HG03135 (cell line): Measurements from ENCODE around the gene STK24.
"Not testable (repeated sequence)": the region's sequence is repeated elsewhere in the genome, so short reads cannot be mapped to it uniquely, and the experiment has no call there.

Experiments used
- ATAC-seq: cut with Tn5 transposase; IDR thresholded peaks from one replicate; pipeline ENCODE4 v1.9.1; 2021; ENCODE audit warnings: mild to moderate bottlenecking, moderate library complexity; ENCODE audit not compliant: unreplicated experiment

Gene STK24

DNA sequence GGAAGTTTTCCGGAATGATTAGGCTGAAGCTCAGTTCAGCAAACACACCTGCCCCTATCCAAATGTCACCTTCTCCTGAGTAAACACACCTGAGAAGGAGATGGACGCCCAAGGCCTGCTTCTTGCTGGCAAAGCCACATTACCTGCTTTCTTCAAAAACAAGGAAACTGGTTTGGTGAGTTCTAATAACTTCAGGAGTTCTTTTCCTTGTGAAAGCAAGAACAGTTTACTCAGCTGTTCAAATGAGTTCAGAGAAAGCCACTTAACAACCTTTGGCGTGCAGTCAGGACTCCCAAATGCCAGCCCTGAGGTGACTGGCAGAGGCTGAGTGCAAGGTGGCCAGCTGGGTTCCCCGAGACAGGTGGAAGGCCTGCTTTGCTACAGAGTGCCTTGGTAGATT is 160.5 kb downstream of the STK24 start:
- ATAC-seq, result no peak

DNA sequence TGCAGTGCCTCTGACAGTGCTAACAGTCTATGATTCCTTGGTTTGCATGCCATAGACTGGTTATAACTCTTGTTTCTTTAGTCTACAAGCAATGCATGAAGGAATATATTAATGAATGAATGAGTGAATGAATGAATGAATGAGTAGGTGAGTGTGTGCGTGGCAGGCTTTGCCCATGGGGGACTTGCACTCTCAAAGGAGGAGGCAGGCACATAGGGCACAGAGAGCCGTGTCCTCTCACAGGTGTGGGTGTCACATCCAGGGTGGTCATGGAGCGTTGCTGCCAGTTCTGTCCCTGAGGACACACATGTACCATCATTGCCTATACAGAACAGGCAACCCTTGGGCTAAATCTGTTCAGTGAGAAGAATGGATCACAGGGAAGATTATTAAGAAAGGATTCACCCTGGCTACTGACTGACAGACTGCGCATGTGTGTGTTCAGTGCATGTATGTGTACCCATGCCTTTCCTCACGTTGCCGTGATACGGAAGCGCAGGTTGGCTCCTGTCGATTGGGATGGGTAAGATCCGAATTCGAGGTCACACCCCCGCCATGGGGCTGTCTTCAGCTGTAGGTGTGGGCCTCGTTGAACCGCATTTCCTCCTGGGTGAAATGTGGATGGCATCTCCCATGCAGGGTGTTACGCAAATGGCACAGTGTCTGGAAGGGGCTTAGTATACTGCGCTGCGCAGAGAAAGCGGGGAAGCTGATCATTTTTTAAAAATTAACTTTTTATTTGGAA is 161.4 kb downstream of the STK24 start:
- no peak for ATAC-seq

DNA sequence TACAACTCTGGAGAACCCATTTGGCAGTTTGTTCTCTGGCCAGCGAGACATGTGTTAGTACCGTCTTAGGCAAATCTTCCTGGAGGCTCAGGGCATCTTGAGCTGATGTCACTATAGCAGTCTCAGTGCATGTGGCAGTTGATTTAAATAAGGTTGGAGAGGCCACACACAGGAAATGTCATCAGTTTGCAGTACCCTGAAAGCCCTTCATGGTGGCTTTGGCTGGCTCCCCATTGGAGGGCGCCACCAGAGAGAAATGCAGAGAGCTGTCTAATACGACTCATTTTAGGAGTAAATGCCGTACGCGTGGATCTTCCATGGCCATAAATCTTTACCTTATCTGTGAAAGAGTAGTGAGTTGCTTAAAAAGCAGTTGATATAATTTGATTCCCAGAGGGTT is 163.1 kb downstream of the STK24 start:
- ATAC-seq, result no peak

DNA sequence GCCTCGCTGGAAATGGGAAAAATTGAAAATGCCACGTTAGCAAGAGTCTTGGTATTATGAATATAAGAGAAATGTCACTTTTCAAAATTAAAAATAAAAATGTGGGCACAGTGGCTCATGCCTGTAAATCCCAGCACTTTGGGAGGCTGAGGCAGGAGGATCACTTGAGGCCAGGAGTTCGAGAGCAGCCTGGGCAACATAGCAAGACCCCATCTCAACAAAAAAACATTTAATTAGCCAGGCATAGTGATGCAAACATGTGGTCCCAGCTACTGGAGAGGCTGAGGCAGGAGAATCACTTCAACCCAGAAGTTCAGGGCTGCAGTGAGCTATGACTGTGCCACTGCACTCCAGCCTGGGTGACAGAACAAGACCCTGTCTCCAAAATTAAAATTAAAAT is 163.6 kb downstream of the STK24 start:
- not testable (repeated sequence) for ATAC-seq

DNA sequence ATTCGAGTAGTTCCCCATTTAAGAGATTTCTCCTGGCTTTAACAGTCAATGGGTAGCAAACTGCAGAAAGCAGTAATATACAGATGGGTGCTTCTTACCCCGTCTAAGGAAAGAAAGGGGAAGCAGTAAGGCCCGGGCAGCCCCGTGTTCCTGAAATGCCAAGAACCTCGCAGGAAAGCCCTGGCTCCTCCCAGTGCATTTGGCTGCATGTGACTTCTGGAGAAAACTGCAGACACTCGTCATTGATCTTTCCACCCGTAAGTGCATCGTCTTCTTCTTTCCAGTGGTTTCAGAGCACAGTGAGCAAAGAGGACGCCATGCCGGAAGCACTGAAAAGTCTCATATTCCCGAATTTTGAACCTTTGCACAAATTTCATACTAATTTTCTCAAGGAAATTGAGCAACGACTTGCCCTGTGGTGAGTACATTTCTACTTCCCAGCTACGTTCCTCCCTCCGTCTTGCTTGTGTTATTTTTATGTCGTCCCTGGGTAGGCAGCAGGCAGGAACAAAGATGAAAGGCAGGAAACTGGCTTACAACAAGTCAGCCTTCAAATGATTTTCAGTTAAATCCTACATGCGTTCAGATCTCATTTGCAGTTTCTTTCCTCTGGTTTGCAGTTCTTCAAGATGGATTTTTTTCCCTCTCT is 165.2 kb downstream of the STK24 start:
- ATAC-seq, result no peak

DNA sequence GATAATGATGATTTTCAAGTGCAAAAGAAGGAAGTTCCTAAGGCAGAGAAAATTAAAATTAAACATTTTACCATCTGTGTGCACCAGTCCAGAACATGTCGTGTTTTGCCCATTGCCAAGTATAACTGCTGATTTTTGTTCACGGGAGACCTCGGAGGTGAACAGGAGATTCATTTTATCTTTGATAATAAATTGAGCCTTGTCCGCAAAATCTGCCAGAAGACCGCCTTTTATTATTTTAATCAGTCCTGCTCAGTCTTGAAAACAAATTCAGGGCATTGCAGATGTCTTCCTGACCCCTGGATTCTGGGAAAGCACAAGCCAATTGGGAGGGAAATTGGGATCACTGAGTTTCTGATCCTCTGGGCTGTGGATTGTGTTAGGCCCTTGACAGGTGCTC is 165.9 kb downstream of the STK24 start:
- no peak for ATAC-seq

DNA sequence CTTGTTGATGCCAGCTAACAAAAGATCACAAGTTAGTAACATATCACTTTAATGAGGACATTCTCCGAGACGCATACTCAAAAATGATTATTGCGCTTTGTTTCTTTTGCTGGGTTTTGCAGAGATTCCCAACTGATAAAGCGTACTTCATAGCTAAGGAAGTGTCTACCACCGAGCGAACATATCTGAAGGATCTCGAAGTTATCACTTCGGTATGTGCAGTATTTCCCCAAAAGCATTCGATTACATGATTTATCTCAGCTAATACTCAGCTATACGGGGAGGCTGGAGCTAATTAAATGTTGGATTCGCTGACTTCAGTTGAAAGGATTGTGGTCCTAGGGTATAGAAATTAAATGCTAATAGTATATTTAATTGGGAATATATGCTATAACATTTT is 166.3 kb downstream of the STK24 start:
- ATAC-seq, result no peak

DNA sequence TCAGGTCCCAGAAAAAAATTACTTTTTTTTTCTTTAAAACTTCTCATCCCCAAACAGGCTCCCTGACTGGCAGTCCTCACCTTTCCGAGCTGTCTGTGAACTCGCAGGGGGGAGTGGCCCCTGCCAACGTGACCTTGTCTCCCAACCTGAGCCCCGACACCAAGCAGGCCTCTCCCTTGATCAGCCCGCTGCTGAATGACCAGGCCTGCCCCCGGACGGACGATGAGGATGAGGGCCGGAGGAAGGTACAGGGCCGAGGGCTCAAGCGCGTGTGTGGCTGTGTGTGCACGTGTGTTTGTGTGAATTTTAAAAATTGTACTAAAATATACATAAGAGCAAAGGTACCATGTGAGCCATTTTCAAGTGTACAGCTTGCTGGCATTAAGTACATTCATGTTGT is 167.6 kb downstream of the STK24 start:
- no peak for ATAC-seq

DNA sequence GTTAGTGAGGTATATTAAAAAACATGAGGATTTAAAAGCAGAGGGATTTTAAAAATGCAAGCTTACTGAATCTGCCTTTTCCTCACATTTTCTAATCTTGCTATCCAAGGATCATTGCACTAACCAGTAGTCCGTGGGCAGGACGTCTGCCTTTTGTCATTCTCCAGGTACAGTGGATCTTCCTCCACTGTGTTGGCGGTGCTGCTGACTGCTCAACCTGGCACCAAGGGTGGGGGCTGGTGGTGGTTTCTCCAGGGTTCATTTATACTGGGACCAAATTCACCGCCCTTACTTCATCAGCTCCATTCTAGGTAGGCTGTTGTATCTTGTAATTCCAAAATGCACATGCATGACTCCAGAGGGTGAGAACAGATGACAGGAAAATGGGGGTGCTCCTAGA is 169.3 kb downstream of the STK24 start:
- no peak for ATAC-seq

DNA sequence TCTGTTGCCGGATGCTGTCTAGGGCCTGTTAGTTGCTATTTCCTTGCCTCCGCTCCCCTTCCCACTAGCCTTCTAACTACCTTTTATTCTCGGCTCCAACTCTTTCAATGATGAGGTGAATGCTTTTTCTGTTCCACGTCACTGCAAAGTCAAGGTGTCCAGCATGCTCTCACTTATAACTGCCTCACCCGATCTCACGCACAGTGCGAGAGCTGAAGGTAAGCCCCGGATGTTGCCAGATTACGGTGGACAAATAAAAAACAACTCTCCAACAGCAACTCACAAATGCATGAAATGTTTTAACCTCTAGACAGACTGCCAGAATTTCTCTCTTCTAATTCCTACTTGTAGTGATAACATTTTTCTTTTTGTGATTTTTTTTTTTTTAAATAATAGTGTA is 169.9 kb downstream of the STK24 start:
- ATAC-seq, result no peak

DNA sequence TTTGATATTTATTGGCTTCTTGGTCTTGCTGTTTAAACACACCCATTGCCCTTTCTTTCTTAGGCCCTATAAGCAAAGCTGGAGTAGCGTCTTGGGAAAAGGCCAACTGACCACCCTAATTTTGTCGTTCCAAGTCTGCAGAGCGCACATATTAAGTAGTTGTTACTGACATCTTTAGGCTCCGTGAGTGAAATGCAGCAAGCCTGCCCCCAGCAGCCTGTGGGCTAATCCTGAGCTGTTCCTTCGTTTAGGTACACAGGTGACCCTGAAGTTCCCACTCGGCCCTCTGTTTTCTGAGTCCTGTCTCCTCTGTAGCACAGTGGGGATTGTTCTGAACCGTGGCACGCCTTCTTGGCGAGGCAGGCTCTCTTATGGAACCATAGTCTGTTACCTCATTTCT is 170.5 kb downstream of the STK24 start:
- no peak for ATAC-seq

DNA sequence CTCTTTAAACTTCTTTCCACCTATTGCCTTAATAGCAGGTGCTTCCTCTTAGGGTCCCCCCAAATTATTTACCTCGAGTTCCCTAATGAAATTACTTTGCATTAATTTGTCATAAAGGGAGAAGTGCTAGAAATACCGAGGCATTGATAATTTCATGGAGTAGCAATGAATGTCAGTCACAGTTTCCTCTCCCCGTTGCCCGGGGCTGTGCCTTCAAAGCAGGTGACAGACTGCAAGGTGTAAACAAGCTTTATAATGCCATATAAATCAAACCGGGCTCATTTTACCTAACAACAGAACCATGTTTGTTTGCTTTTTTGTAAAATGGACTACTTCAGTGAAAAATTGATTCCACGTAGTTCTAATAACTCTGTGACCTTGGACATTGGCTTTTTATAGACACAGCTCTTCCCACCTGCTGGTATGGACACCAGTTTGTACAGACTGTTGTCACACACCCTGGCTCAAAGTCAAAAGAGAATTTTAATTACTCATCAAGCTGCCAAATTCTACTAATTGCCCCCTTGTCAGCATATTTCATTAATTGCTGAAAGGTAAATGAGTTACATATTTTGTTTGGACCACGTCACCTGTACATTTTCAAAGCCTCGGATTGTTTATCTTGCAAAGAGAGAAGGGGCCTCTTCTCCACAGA is 171.1 kb downstream of the STK24 start:
- no peak for ATAC-seq

DNA sequence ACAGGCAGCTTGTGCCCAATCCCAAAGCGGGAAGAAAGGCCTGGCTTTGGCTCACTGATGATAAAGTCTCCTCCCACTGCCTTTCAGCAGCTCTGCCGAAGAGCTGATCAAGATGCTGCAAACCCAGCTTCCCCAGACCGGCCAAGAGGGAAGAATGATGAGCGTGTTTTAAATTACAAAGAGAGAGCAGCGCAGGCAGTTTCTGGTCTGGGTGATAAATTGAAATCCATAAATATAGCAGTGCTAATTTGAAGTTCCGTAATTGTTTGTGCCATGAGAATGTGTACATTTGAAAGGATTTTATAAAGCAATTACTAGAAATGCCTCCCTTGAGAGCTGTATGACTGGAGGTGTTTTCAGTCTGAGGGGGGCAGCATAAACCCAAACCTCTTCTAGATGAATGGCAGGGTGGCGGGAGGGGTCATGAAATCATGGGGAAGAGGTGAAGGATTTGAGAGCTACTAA is 171.8 kb downstream of the STK24 start:
- ATAC-seq, result no peak

DNA sequence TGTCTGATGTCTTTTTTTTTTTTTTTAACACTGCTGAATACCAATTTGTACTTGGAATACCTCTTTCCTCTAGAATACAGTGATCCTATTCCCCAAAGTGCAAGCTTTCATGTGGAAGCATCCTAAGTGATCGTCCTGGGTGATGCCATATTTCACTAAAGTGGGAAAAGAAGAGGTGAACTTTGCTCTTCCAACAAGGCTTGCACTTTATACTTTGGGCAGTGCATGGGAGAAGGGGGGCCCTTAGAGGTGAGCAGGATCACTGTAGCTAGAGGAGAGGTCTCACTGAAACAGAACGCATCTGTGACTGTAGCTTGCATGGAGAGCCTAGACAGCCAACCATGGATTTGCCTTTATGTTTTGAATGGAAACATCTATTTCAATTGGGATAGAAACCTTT is 173.8 kb downstream of the STK24 start:
- ATAC-seq, result no peak

DNA sequence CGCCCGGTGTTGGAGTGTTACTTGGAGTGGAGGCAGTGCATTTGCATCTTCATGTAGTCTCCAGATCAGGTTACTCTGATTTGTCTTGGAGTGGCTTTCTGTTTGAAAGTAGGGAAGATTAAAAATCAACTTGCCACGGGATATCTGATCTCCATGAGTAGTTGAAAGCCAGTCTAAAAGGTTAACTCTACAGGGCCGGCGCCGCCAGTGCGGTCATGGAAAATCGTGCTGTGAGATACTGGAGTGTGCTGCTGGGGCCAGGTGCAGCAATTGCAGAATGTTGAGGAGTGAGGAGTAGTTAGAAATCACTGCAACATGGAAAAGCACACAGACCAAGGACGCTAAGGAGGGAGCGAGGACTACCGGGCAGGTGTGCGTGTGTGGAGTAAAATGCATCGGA is 175.0 kb downstream of the STK24 start:
- ATAC-seq, result no peak

DNA sequence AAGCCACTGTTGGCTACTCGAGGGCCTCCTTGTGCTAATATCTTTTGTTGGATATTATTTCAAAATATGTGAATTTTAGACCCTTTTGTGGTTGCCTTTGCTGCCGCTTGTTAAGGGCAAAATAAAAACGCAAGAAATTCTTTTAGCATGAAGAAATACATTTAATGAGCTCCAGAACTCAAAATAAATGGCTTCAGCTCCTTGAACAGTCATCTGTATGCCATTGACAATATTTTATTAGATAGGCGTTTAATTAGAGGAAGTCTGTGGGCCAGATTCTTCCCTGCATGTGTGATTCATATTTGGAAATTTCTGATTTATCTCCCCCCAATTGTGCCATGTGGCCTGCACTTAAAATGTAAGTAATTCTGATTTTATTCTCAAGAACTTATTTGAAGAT is 177.2 kb downstream of the STK24 start:
- no peak for ATAC-seq

DNA sequence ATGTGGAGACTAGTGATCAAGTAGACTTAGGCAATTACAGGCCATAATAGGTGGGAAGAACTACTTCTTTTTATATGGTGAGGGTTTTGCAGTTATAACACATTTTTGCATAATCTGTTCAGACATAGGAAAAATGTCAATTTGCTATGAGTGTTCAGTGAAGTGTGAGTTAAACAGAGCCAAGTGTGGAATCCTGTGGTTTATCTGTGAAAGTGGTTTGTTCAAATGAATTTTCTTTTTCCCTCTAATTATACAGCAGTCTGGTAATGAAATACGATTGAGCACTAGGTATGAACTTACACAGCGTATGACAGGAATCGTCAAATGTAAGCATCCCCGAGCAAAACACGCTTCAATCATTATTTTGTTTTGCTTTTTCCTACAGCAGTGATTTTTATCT is 178.3 kb downstream of the STK24 start:
- no peak for ATAC-seq

DNA sequence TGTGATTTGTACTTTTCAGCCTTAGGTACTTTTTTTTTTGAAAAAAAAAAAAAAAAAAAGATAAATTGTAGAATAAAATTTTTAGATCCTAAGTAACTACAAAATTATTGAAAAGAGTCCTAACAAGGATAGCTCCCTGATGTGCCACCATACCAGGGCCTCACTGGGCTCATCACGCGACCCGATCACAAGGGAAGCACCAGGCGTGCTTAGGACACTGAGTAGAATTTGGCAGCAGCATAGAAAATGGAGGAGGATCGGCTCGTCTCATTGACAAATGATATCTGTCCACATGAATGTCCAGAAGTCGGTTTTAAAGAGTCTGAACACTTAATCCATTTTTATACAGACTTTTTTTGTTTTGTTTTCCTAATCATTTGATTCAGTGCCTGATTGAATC is 179.0 kb downstream of the STK24 start:
- no peak for ATAC-seq

DNA sequence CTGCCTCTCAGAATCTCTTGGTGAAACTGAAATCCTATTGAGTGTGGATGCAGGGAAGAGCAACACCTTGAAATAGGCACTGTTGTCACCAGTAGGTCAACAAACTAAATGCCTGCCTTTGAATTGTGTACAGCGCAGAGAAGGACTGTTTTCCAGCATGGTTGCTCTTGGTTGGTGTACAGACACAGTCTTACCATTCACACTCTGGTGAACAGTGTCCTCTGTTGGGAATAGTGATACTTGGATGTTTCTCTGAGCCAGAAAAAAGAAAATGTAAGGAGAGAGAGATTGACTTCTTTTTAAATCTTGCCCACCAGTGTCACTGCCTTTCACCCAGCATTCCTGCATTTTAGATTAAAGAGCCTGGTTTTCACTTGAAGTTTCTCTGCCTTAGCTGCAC is 179.7 kb downstream of the STK24 start:
- ATAC-seq, result no peak

DNA sequence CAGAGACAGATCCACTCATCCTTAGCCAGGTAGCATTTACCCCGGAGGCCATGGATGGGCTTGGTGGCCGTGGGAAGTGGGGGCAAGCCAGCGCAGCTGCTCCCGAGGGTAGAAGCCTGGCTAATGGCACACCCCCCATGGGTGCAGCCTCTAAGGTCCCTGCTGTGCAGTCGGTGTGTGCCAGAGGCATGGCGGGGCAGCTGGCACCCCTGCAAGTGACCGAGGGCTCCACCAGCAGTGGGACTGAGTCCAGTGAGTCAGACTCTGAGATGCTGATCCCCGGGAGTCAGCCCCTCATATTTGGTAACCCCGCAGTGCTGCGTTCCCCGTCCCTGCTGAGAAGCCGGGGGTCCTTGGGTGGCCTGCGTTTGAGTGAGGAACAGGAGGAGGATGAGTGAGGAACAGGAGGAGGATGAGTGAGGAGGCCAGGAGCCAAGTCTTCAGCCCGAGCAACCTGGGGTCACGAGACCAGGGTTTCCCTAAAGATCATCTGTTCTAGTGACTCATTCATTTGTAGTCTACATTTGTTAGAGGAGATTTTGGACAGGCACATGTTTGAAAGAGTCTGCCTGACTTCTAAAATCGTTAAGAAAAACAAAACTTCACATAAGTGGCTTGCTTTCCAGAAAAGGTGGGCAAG is 180.7 kb downstream of the STK24 start:
- no peak for ATAC-seq
